GM18873 (cell line): ENCODE data around the gene PCDH15.
"Not testable (repeated sequence)": the region's sequence is repeated elsewhere in the genome, so short reads cannot be mapped to it uniquely, and the experiment has no call there.

Experiments
- ATAC-seq: cut with Tn5 transposase; IDR thresholded peaks from one replicate; pipeline ENCODE4 v1.9.1; 2021; ENCODE audit warnings: mild to moderate bottlenecking, moderate library complexity, moderate number of reproducible peaks; ENCODE audit not compliant: unreplicated experiment, low FRiP score

PCDH15 gene

GRCh38 chr10:54010337-54010933 is 790.6 kb downstream of the PCDH15 start:
- no peak for ATAC-seq

DNA sequence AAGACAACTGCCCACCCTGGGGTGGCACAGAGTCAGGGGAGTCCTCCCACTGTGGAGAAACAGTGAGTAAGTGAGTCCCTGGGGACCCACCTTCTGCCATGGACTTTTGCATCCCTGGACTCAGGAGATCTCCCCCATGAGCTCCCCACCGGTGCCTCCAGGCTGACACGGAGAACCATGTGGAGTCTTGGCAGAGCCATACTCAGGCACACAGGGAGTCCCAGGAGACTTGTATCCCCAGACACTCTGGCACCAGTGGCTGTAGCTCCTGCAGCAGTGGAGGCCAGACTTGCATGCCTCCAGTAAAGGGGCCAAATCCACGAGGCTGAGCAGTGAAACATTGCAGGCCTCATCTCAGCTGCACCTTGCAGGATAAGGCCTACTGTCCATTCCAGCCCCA is 791.4 kb downstream of the PCDH15 start:
- ATAC-seq = no peak

DNA sequence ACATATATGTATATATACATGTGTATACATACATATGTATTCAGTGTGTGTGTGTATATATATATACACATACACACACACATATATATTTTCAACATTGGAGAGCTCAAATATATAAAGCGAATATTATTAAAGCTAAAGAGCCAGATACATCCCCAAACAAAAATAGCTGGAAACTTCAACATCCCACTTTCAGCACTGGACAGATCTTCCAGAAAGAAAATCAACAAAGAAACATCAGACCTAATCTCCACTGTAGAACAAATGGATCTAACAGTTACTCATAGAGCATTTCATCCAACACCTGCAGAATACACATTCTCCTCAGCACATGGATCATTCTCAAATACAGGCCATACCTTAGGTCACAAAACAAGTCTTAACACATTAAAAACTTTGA is 799.0 kb downstream of the PCDH15 start:
- no peak for ATAC-seq

- no peak for ATAC-seq
These were observed 803.1 kb downstream of the PCDH15 start for GRCh38 chr10:53997953-53998352.

GRCh38 chr10:53990799-53991238 is 810.2 kb downstream of the PCDH15 start:
- ATAC-seq = no peak

DNA sequence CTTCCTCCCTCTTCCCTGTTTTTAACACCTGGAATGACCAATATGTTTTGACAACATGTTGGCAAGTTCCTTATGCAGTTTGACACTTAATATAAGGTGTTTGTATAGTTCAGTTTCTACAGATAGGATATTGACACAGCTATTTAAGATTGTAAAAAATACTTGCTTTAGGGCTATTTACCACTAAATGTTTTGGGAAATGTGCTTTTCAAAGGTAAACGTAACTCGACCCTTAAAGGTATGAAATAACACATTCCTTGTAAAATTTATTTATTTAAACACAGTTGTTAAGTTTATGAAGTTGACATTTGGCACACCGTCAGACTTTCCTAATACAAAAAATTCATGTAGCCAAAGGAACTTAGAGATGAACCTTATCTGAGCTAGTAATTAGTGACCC is 817.6 kb downstream of the PCDH15 start:
- ATAC-seq = no peak

GRCh38 chr10:53980210-53980609 is 820.8 kb downstream of the PCDH15 start:
- ATAC-seq = no peak

- ATAC-seq = no peak
These were observed 822.7 kb downstream of the PCDH15 start for GRCh38 chr10:53978301-53978700.

- no peak for ATAC-seq
These were observed 823.8 kb downstream of the PCDH15 start for GRCh38 chr10:53977267-53977666.

DNA sequence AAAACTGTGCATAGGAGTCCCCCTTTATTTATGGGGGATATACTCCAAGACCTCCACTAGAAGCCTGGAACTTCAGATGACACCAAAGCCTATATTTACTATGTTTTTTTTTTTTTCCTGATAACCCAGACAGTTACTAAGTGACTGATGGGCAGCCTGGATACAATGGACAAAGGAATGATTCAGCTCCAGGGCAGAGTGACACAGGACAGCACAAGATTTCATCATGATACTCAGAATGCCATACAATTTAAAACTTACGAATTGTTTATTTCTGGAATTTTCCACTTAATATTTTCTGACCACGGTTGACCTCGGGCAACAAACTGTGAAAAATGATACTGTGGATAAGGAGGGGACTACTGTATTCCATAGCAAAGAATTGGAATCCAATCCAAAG is 843.6 kb downstream of the PCDH15 start:
- no peak for ATAC-seq

- ATAC-seq = no peak
These were observed 845.9 kb downstream of the PCDH15 start for GRCh38 chr10:53955091-53955490.

GRCh38 chr10:53952698-53953630 is 848.1 kb downstream of the PCDH15 start:
- ATAC-seq = no peak

DNA sequence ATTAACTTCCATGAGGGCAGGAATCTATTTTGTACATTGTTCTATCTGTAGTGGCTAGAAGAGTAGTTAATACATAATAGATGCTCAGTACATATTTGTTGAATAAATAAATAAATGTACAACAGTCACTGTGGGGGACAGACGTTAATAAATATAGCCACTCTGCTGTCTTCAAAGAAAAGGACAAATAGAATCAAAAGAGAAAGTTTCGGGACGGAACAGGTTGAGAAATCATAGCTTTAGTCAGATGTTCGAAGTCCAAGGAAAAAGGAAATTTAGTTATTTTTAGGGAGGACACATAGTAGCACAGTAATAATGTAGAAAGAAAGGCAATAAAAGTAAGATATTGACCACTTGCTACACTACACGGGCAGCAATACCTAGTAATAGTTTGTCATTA is 861.4 kb downstream of the PCDH15 start:
- no peak for ATAC-seq

GRCh38 chr10:53930648-53931047 is 870.4 kb downstream of the PCDH15 start:
- no peak for ATAC-seq

- not testable (repeated sequence) for ATAC-seq
These were observed 876.9 kb downstream of the PCDH15 start for GRCh38 chr10:53924051-53924700.

DNA sequence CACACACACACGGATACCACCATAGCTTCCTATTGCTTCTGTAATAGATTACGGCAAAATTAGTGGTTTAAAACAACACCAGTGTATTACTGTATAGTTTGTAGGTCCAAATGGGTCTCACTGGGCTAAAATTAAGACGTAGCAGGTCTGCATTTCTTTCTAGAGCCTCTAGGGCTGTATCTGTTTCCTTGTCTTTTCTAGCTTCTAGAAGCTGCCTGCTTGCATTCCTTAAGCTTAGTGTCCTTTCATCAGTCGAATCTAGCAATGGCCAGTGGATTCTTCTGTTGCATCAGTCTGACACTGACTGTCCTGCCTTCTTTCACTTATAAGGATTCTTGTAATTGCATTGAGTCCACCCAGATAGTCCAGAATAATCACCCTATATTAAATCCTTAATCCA is 882.3 kb downstream of the PCDH15 start:
- no peak for ATAC-seq

DNA sequence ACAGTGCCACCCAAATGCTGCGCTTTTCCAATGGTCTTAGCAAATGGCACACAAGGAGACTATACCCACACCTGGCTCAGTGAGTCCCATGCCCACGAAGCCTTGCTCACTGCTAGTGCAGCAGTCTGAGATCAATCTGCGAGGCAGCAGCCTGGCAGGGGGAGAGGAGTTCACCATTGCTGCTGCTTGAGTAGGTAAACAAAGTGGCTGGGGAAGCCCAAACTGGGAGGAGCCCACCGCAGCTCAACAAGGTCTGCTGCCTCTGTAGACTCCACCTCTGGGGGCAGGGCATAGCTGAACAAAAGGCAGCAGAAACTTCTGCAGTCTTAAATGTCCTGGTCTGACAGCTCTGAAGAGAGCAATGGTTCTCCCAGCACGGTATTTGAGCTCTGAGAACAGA is 891.2 kb downstream of the PCDH15 start:
- ATAC-seq = no peak

DNA sequence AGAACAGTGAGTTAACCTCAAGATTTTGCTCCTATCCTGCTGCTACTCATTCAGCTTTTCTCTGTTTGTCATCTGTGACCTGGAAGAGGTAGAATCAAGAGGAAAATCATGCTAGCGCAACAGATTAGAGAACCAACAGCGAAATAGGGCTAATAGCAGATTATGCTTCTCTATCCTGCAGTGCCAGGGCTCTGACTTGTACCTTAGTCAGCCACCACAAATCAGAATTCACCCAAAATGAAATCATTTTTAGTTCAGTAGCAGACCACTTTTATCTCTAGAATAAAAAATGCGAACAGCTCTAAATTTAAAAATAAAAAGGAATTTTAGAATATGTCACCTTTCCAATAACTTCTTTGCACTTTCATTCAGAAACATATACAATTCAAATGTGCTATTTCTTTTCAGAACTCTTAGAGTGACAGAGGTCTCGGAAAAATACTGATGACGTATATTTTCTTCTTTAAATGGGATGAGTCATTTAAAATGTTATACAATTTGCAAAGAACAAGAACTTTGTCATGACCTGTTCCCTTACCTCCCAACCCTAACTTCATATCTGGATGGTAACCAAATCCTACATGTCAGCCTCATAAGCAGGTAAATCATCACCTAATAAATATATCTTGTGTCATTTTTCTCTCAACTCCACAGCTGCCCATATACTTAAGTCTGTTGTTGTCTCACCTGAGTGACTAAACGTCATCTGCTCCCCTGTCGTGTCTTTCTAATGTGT is 896.4 kb downstream of the PCDH15 start:
- ATAC-seq = no peak

DNA sequence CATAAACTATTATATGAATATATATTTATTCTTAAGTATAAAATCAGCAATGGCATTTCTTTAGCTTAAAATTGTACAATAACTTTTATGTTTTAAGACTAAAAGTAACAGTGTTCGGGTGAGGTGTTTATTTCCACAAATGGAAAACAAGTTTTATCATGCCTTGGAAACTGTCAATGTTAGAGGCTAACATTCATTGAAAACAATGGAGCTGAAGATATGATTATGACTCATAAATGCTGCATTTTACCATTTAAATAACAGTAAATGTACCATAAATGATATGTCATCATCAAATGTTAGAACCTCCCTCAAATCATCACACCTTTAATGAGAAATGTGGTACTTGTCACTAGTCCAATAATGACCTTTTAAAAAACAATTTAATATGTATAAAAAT is 897.3 kb downstream of the PCDH15 start:
- ATAC-seq = no peak

- ATAC-seq = no peak
These were observed 901.4 kb downstream of the PCDH15 start for GRCh38 chr10:53899463-53900160.
